HL-60 (cell line): ENCODE results near the gene PLSCR3.

Source experiments
- DNase-seq, 2 experiments: peaks; one replicate each; pipeline ENCODE4 v3.0.0-alpha.2; 2010 to 2020; ENCODE audit warnings: low read depth in 1 of 2, low spot score in 1 of 2
- H3K27ac ChIP-seq: fragments of 250-450 bp; sonication (Bioruptor Pico); replicated peaks from 2 replicates; pipeline ENCODE4 v1.5.1; 2020; ENCODE audit warnings: mild to moderate bottlenecking, moderate library complexity
- H3K27me3 ChIP-seq: fragments of 250-450 bp; sonication (Bioruptor Pico); 2 replicates; pipeline ENCODE4 v1.5.1; 2021; ENCODE audit warnings: mild to moderate bottlenecking, moderate library complexity; ENCODE audit not compliant: insufficient read depth, poor library complexity, severe bottlenecking
- H3K4me3 ChIP-seq: replicated peaks from 2 replicates; pipeline ENCODE4 v1.5.1; 2011; ENCODE audit warnings: mild to moderate bottlenecking, control low read depth, low read length; ENCODE audit not compliant: insufficient read depth
- CTCF ChIP-seq: IDR thresholded peaks from one replicate; pipeline ENCODE4 v1.5.1; 2011; ENCODE audit warnings: low read length, control low read depth, inconsistent platforms; ENCODE audit not compliant: insufficient read depth
- GABPA ChIP-seq: IDR thresholded peaks from 2 replicates; pipeline ENCODE4 v1.6.1; 2012; ENCODE audit warnings: low read depth
- POLR2AphosphoS5 ChIP-seq: IDR thresholded peaks from 2 replicates; pipeline ENCODE4 v1.6.1; 2012; ENCODE audit warnings: low read depth
- REST ChIP-seq: IDR thresholded peaks from 2 replicates; pipeline ENCODE4 v1.6.1; 2012; ENCODE audit warnings: low read depth; ENCODE audit not compliant: insufficient replicate concordance
- SPI1 ChIP-seq: IDR thresholded peaks from 2 replicates; pipeline ENCODE4 v1.6.1; 2012; ENCODE audit warnings: low read depth, mild to moderate bottlenecking, borderline replicate concordance

Gene PLSCR3

GRCh38 chr17:7392696-7393612, 1.4 kb downstream of the PLSCR3 start:
- Histone ChIP-seq H3K27ac (no peak overlapping the region), H3K4me3 (no peak overlapping the region), H3K27me3 (no peaks in the 10 kb centered on the region)
- no peak for DNase-seq
- TF ChIP-seq SPI1 (no peak), POLR2AphosphoS5 (no peak), GABPA (no peak), REST (no peak)

DNA sequence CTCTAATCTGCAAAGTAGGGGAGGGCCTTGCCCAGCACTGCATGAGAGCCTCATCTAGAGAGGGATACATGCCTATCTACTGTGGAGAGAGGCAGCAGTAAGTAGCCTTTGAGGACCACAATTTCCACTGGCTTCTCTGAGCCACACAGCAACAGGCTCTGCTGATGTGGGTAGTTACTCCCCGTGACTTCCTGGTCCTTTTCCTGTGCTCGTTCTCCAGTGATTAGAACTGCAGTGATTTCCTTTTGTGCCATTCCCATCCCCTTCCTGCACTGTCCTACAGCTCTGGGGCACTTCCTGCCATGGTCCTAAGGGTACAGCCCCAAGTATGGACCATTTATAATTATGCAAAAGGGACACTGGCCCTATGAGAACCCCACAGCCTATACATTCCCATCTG, 3.0 kb downstream of the PLSCR3 start:
- no peaks in the 10 kb centered on the region for H3K27me3 ChIP-seq
- DNase-seq = no peak
- H3K27ac ChIP-seq = no peak overlapping the region
- H3K4me3 ChIP-seq = no peak overlapping the region
- TF ChIP-seq REST (no peak), SPI1 (no peak), CTCF (no peak), GABPA (no peak)

GRCh38 chr17:7389924-7390910, 4.1 kb downstream of the PLSCR3 start:
- Histone ChIP-seq H3K27ac (no peak overlapping the region), H3K27me3 (no peaks in the 10 kb centered on the region)
- no peak for DNase-seq

More at GRCh38 chr17:7389924-7390910, 4.1 kb downstream of the PLSCR3 start:
- TF ChIP-seq POLR2AphosphoS5 (no peak), GABPA (no peak), CTCF (no peak), REST (no peak), SPI1 (no peak)
- no peak overlapping the region for H3K4me3 ChIP-seq
